Endothelial cell of umbilical vein (primary cell): ENCODE results near the gene SIRPA. TPM values are rescaled to one million over a fixed set of nuclear protein-coding genes. Genes with fewer than 3 reads are reported as not detected.

ENCODE experiments used
- BruUV-seq: library from RNA; stranded (reverse); fragments of 400-500 nt; replicated peaks from 2 replicates; lab custom pipeline; 2021; lab: Mats Ljungman, UMichigan
- CTCF ChIA-PET: fragments of 300-600, 350-600 bp; sonication (Branson Sonifier 250); formaldehyde crosslinking; loops from one replicate; lab custom pipeline; 2021; ENCODE audit warnings: antibody characterized with exemption, inconsistent platforms; lab: Charles Lee
- POLR2A ChIA-PET: fragments of 300-600, 350-600 bp; sonication (Branson Sonifier 250); formaldehyde crosslinking; loops from one replicate; lab custom pipeline; 2021; ENCODE audit warnings: antibody characterized with exemption, inconsistent platforms; lab: Charles Lee
- DNase-seq: peaks from one replicate; pipeline ENCODE4 v3.0.0-alpha.2; 2011; ENCODE audit warnings: low read depth, low spot score
- FAIRE-seq: peaks from 2 replicates; lab custom pipeline; 2011; peaks lifted over from hg19 to GRCh38; lab: Jason Lieb, UNC
- H2AFZ ChIP-seq: 2 replicates; pipeline ENCODE4 v1.6.0; 2012; ENCODE audit warnings: low read depth, low read length, control low read depth, inconsistent platforms
- H3K27ac ChIP-seq: 2 replicates; pipeline ENCODE4 v1.5.1; 2011; ENCODE audit warnings: low read depth, mild to moderate bottlenecking, control low read depth, low read length, moderate library complexity; ENCODE audit not compliant: insufficient read depth
- H3K27me3 ChIP-seq, 2 experiments: 2 replicates each; pipeline versions ENCODE4 v1.6.0 to v1.6.1; 2011; ENCODE audit warnings: low read length in 2 of 2, mixed read lengths in 1 of 2; ENCODE audit not compliant: control insufficient read depth in 2 of 2, insufficient read depth in 2 of 2
- H3K36me3 ChIP-seq, 2 experiments: 2 replicates in 1 of 2; 3 replicates in 1 of 2; pipeline ENCODE4 v1.5.1; 2011; ENCODE audit warnings: low read length in 2 of 2, mild to moderate bottlenecking in 1 of 2, moderate library complexity in 1 of 2; ENCODE audit not compliant: control insufficient read depth in 2 of 2, insufficient read depth in 2 of 2; ENCODE audit errors: extremely low read depth in 1 of 2
- H3K4me1 ChIP-seq: 3 replicates; pipeline ENCODE4 v1.5.1; 2011; ENCODE audit warnings: mild to moderate bottlenecking, low read length; ENCODE audit not compliant: control insufficient read depth, insufficient read depth; ENCODE audit errors: extremely low read depth
- H3K4me2 ChIP-seq: 2 replicates; pipeline ENCODE4 v1.6.1; 2011; ENCODE audit warnings: low read length, control low read depth, mixed read lengths; ENCODE audit not compliant: insufficient read depth
- H3K4me3 ChIP-seq, 3 experiments: fragments of 200-600 bp in 1 of 3; sonication (generic), shearing (Covaris generic) in 1 of 3; replicated peaks in 1 of 3; 2 replicates each; pipeline ENCODE4 v1.5.1; 2011 to 2016; ENCODE audit warnings: control low read depth in 3 of 3, low read length in 3 of 3, mild to moderate bottlenecking in 2 of 3, inconsistent platforms in 1 of 3, low read depth in 1 of 3, moderate library complexity in 1 of 3; ENCODE audit not compliant: insufficient read depth in 1 of 3
- H3K79me2 ChIP-seq: 2 replicates; pipeline ENCODE4 v1.6.0; 2012; ENCODE audit warnings: low read length, inconsistent platforms; ENCODE audit not compliant: control insufficient read depth, insufficient read depth
- H3K9ac ChIP-seq: replicated peaks from 2 replicates; pipeline ENCODE3; 2011; ENCODE audit warnings: low read length, control low read depth; ENCODE audit not compliant: insufficient read depth; ENCODE audit errors: extremely low read depth
- H3K9me1 ChIP-seq: replicated peaks from 3 replicates; pipeline ENCODE4 v1.6.0; 2011; ENCODE audit warnings: mild to moderate bottlenecking, low read length; ENCODE audit not compliant: control insufficient read depth, insufficient read depth; ENCODE audit errors: extremely low read depth
- H3K9me3 ChIP-seq: replicated peaks from 2 replicates; pipeline ENCODE4 v1.5.1; 2012; ENCODE audit warnings: low read length, inconsistent platforms; ENCODE audit not compliant: control insufficient read depth, insufficient read depth
- H4K20me1 ChIP-seq: replicated peaks from 2 replicates; pipeline ENCODE3; 2011; ENCODE audit warnings: mild to moderate bottlenecking, low read length; ENCODE audit not compliant: control insufficient read depth, insufficient read depth; ENCODE audit errors: extremely low read depth
- EZH2 ChIP-seq: IDR thresholded peaks from 2 replicates; pipeline ENCODE4 v1.6.1; 2012; ENCODE audit warnings: borderline replicate concordance, low read depth, mild to moderate bottlenecking, moderate library complexity, low read length, inconsistent platforms; ENCODE audit not compliant: severe bottlenecking
- FOS ChIP-seq: IDR thresholded peaks from 2 replicates; pipeline ENCODE4 v1.6.1; 2011; ENCODE audit warnings: mild to moderate bottlenecking, low read length, moderate library complexity, borderline replicate concordance; ENCODE audit not compliant: insufficient read depth
- GATA2 ChIP-seq: IDR thresholded peaks from 2 replicates; pipeline ENCODE4 v1.7.0; 2011; ENCODE audit warnings: low read depth, mild to moderate bottlenecking, moderate library complexity, mixed read lengths, low read length; ENCODE audit not compliant: insufficient read length, insufficient read depth
- JUN ChIP-seq: IDR thresholded peaks from 2 replicates; pipeline ENCODE4 v1.6.1; 2011; ENCODE audit warnings: borderline replicate concordance, low read depth; ENCODE audit not compliant: insufficient read length, insufficient read depth
- MYC ChIP-seq: IDR thresholded peaks from one replicate; pipeline ENCODE4 v1.6.1; 2011; ENCODE audit warnings: mild to moderate bottlenecking, low read depth, low read length
- POLR2A ChIP-seq: IDR thresholded peaks from 2 replicates; pipeline ENCODE4 v1.6.1; 2012; ENCODE audit warnings: low read depth, mild to moderate bottlenecking, control low read depth, low read length
- POLR2AphosphoS5 ChIP-seq: IDR thresholded peaks from 2 replicates; pipeline ENCODE4 v1.6.1; 2012; ENCODE audit warnings: low read depth, mild to moderate bottlenecking, control low read depth, low read length, moderate library complexity; ENCODE audit not compliant: insufficient read depth
- dilution Hi-C: fragments of 300-500 bp; cut with MboI; formaldehyde crosslinking; loops from one replicate; pipeline ENCODE4 v1.15.0; 2019; ENCODE audit warnings: low sequenced_read_pairs; ENCODE audit not compliant: extremely low pct_ligation_motif_present
- intact Hi-C: fragments of 100-400 bp; cut with micrococcal nuclease; formaldehyde crosslinking; loops from one replicate; pipeline ENCODE4 v1.10.0; 2022
- polyA plus RNA-seq, 4 experiments: library from polyadenylated mRNA; depleted of rRNA in 3 of 4; stranded (reverse) in 3 of 4; unstranded in 1 of 4; fragments of >200 nt; gene quantifications; 2 replicates each; pipeline versions ENCODE4 v1.2.1 to v1.2.3, GENCODE V29; 2011 to 2012; ENCODE audit warnings: missing spikeins in 1 of 4
- total RNA-seq: library from RNA; stranded (reverse); gene quantifications from 2 replicates; pipeline ENCODE4 v1.2.3, GENCODE V29; 2021
- TF ChIP-seq, protein P1 (sequence below): IDR thresholded peaks from 2 replicates; pipeline ENCODE4 v1.6.1; 2011; ENCODE audit not compliant: insufficient read depth, insufficient read length
- TF ChIP-seq, protein P2 (sequence below), 2 donors: IDR thresholded peaks; 1 replicate in 1 of 2; 2 replicates in 1 of 2; pipeline ENCODE4 v1.5.1; 2011; ENCODE audit warnings: low read length in 2 of 2, mild to moderate bottlenecking in 2 of 2, moderate library complexity in 2 of 2, control low read depth in 1 of 2, inconsistent platforms in 1 of 2, low read depth in 1 of 2; ENCODE audit not compliant: insufficient read depth in 1 of 2; ENCODE audit errors: extremely low read depth in 1 of 2

The SIRPA gene
- total and polyA plus RNA-seq, 2 donors (not counting 3 experiments of a cell fraction or from before 2014, with no cell fraction given), result 29.9 to 59.2 TPM

DNA sequence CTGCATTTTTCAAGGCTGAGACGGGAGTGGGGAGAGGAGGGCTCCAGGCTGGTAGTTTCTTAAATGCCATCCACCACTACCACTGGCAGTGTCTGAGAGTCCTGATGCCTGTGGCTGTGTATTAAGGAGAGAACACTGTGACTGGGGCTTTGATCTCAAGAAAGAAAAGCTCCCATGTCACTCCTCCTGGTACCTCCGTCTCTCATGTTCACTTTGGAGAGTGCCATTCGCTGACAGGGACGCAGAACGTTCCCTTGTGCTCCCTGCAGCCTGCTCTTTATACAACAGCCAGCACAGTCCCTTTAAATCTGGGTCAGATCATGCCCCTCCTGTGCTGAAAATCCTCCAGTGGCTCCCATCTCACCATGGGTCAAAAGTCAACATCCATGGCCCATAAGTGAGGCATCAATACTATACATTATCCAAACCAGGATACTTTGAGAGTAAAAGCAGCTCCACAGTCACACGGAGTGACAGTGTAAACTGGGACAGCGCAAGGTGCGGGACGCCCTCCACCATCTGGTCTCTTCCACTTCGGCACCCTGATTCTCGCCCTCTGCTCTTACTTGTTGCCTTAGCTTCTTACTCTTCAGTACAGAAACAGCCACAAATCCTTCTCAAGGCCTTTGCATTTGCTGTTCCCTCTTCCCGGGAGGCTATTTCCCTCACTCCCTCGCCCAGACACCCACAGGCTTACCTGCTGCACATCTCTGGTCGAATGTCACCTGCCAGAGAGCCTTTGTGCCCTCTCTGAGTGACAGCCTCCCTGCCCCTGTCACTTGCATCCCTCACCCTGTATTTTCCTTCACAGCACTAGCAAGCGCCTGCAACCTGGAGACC, 78.6 kb downstream of the SIRPA start:
- dilution Hi-C loops (no loop called here), intact Hi-C loops (no loop called here)
- CTCF ChIA-PET, result no interaction called here
- no peak for DNase-seq
- Histone ChIP-seq H3K9me1 (no peaks in the 10 kb centered on the region), H4K20me1 (no peaks in the 10 kb centered on the region), H3K9ac (no peak overlapping the region), H3K36me3 (no peaks in the 10 kb centered on the region), H3K9me3 (no peaks in the 10 kb centered on the region), H2AFZ (no peak overlapping the region), H3K27me3 (peaks cover 5% of the 10 kb centered on the region in 2 experiments), H3K4me2 (no peak overlapping the region), H3K4me3 (no peak overlapping the region), H3K27ac (no peak overlapping the region), H3K79me2 (no peaks in the 10 kb centered on the region), H3K4me1 (no peaks in the 10 kb centered on the region)
- POLR2A ChIA-PET, result no interaction called here
- FAIRE-seq, result no peak
- TF ChIP-seq JUN (no peak), POLR2A (no peak), MYC (no peak), EZH2 (no peak), GATA2 (no peak), FOS (no peak), POLR2AphosphoS5 (no peak)
- TF ChIP-seq, protein P1, sequence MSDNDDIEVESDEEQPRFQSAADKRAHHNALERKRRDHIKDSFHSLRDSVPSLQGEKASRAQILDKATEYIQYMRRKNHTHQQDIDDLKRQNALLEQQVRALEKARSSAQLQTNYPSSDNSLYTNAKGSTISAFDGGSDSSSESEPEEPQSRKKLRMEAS, result no peak
- TF ChIP-seq, protein P2, sequence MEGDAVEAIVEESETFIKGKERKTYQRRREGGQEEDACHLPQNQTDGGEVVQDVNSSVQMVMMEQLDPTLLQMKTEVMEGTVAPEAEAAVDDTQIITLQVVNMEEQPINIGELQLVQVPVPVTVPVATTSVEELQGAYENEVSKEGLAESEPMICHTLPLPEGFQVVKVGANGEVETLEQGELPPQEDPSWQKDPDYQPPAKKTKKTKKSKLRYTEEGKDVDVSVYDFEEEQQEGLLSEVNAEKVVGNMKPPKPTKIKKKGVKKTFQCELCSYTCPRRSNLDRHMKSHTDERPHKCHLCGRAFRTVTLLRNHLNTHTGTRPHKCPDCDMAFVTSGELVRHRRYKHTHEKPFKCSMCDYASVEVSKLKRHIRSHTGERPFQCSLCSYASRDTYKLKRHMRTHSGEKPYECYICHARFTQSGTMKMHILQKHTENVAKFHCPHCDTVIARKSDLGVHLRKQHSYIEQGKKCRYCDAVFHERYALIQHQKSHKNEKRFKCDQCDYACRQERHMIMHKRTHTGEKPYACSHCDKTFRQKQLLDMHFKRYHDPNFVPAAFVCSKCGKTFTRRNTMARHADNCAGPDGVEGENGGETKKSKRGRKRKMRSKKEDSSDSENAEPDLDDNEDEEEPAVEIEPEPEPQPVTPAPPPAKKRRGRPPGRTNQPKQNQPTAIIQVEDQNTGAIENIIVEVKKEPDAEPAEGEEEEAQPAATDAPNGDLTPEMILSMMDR (IDR thresholded peaks at IDR 0.05; ENCODE audit: extremely low read depth in 1 of 2, insufficient read depth in 1 of 2, low read depth in 1 of 2, low read length in 2 of 2), result no peak
- no TSS peak for BruUV-seq
